ENCODE measurements around the gene USB1. TPM values are rescaled to one million over a fixed set of nuclear protein-coding genes. Genes with fewer than 3 reads are reported as not detected.

USB1 gene
- total RNA-seq, 4 donors from 2014 or later = 21.3 to 63.4 (median 45.2) TPM

DNA sequence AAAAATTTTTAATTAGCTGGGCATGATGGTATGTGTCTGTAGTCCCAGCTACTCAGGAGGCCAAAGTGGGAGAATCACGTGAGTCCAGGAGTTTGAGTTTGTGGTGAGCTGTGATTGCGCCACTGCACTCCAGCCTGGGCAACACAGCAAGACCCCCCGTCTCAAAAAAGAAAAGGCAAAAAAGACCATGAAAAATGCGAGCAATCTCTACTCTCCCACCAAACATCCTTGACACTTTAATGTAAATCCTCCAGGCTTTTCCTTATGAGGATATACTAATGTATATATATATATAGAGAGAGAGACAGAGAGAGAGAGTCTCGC lies 52.4 kb downstream of the USB1 start:
- no peak for DNase-seq
- Histone ChIP-seq H3K27me3 (no peaks in the 10 kb centered on the region), H3K9me3 (no peaks in the 10 kb centered on the region), H3K4me1 (no peaks in the 10 kb centered on the region), H3K4me3 (no peak overlapping the region), H3K36me3 (no peaks in the 10 kb centered on the region), H3K27ac (no peak overlapping the region)
- intact Hi-C loops (cut with DNase I; ENCODE audit: low total_unique reads) (no loop called here), in situ Hi-C loops (cut with MboI; ENCODE audit: low pct_ligation_motif_present in 1 of 4, low pct_unique_long_range_greater_than_20kb in 1 of 4, low sequenced_read_pairs in 3 of 4) (no loop called here)
- WGBS, 2 donors (ENCODE audit: low coverage in 1 of 2) = 96% methylated on average over 5 of the region's 5 CpGs; no CpG with 5 or more reads in 1 of the 2 donors
- TF ChIP-seq POLR2AphosphoS5 (IDR thresholded peaks at IDR 0.05) = no peak

DNA sequence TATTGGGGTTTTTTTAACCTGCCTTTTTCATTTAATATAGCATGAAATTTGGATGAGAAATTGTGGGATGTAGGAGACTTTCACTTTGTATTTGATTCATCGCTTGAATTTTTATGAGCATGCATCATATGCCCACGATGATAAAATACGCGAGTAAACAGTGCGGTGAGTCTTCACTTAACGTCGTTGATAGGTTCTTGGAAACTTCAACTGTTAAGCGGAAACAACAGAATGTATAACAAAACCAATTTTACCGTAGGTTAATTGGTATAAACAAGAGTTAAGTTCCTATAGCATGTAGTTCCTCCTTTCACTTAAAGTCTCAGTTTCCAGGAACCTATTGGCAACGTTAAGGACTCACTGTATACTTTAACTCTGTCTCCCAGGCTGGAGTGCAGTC lies 53.1 kb downstream of the USB1 start:
- WGBS, 2 donors (ENCODE audit: low coverage in 1 of 2) = 64 to 79% methylated on average over 10 of the region's 10 CpGs
- intact Hi-C loops (cut with DNase I; ENCODE audit: low total_unique reads) = no loop called here
- in situ Hi-C loops (cut with MboI; ENCODE audit: low pct_ligation_motif_present in 1 of 4, low pct_unique_long_range_greater_than_20kb in 1 of 4, low sequenced_read_pairs in 3 of 4) = no loop called here
- H3K4me1 ChIP-seq = no peaks in the 10 kb centered on the region
- no peaks in the 10 kb centered on the region for H3K27me3 ChIP-seq
- no peak overlapping the region for H3K27ac ChIP-seq
- no peaks in the 10 kb centered on the region for H3K36me3 ChIP-seq
- no peaks in the 10 kb centered on the region for H3K9me3 ChIP-seq
- H3K4me3 ChIP-seq = no peak overlapping the region
- no peak for DNase-seq
- TF ChIP-seq EP300 (IDR thresholded peaks at IDR 0.05; ENCODE audit: low read depth) (no peak), POLR2A (IDR thresholded peaks at IDR 0.05) (no peak), POLR2AphosphoS5 (IDR thresholded peaks at IDR 0.05) (no peak)
- TF ChIP-seq, protein P1, sequence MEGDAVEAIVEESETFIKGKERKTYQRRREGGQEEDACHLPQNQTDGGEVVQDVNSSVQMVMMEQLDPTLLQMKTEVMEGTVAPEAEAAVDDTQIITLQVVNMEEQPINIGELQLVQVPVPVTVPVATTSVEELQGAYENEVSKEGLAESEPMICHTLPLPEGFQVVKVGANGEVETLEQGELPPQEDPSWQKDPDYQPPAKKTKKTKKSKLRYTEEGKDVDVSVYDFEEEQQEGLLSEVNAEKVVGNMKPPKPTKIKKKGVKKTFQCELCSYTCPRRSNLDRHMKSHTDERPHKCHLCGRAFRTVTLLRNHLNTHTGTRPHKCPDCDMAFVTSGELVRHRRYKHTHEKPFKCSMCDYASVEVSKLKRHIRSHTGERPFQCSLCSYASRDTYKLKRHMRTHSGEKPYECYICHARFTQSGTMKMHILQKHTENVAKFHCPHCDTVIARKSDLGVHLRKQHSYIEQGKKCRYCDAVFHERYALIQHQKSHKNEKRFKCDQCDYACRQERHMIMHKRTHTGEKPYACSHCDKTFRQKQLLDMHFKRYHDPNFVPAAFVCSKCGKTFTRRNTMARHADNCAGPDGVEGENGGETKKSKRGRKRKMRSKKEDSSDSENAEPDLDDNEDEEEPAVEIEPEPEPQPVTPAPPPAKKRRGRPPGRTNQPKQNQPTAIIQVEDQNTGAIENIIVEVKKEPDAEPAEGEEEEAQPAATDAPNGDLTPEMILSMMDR (IDR thresholded peaks at IDR 0.05) = no peak

DNA sequence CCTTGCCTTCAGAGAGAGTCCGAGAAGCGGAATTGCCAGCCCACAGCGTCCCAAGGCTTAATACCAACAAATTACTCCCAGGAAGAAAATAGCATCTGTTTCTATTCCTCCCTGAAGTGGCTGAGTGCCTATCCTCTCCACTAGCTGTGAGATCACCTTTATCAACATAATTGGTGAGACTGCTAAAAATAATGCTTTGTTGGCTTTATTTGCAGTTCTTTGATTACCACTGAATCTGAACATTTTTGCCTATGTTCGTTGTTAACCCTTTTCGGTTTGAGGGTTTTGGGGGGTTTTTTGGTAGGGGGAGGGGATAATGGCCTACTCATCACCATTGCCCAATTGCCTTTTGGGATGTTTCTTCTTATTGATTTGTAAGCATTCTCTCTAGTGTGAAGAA lies 55.4 kb downstream of the USB1 start:
- no peak overlapping the region for H3K27ac ChIP-seq
- intact Hi-C loops (cut with DNase I; ENCODE audit: low total_unique reads) = no loop called here
- in situ Hi-C loops (cut with MboI; ENCODE audit: low pct_ligation_motif_present in 1 of 4, low pct_unique_long_range_greater_than_20kb in 1 of 4, low sequenced_read_pairs in 3 of 4) = no loop called here
- no peak for DNase-seq
- no peaks in the 10 kb centered on the region for H3K4me1 ChIP-seq
- no peaks in the 10 kb centered on the region for H3K27me3 ChIP-seq
- no peak overlapping the region for H3K4me3 ChIP-seq
- no peaks in the 10 kb centered on the region for H3K36me3 ChIP-seq
- H3K9me3 ChIP-seq = no peaks in the 10 kb centered on the region
- TF ChIP-seq POLR2AphosphoS5 (IDR thresholded peaks at IDR 0.05) (no peak), POLR2A (IDR thresholded peaks at IDR 0.05) (no peak), EP300 (IDR thresholded peaks at IDR 0.05; ENCODE audit: low read depth) (no peak)
- TF ChIP-seq, protein P1 (IDR thresholded peaks at IDR 0.05) = no peak
- 74 to 78% methylated on average over 5 of the region's 5 CpGs for WGBS, 2 donors (ENCODE audit: low coverage in 1 of 2)

DNA sequence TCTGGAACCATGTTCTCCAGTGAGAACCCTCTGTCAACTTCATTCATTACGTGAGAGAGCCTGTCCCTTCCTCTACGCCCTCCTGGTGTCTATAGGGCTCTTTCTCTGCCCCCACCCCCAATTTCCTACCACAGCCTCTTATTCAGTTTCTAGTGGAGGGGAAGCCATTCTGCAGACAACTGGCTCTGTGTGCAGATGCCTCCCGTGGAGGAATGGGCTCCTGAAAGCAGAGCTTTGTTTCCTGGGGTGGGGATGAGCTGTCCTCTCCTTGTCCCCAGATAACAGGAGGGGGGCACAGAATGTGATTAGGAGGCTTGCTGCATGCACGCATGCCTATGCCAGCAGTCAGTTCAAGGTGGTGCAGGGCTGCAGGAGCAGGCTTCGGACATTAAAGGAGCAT lies 55.9 kb downstream of the USB1 start:
- 70% methylated on average over 5 of the region's 5 CpGs; no CpG with 5 or more reads in 1 of the 2 donors for WGBS, 2 donors (ENCODE audit: low coverage in 1 of 2)
- no peak for DNase-seq
- Histone ChIP-seq H3K27me3 (no peaks in the 10 kb centered on the region), H3K36me3 (no peaks in the 10 kb centered on the region), H3K4me1 (no peaks in the 10 kb centered on the region), H3K4me3 (no peak overlapping the region), H3K9me3 (no peaks in the 10 kb centered on the region), H3K27ac (no peak overlapping the region)
- in situ Hi-C loops (cut with MboI; ENCODE audit: low pct_ligation_motif_present in 1 of 4, low pct_unique_long_range_greater_than_20kb in 1 of 4, low sequenced_read_pairs in 3 of 4) (no loop called here), intact Hi-C loops (cut with DNase I; ENCODE audit: low total_unique reads) (no loop called here)
- TF ChIP-seq EP300 (IDR thresholded peaks at IDR 0.05; ENCODE audit: low read depth) (no peak), POLR2A (IDR thresholded peaks at IDR 0.05) (no peak), POLR2AphosphoS5 (IDR thresholded peaks at IDR 0.05) (no peak)
- TF ChIP-seq, protein P1 (IDR thresholded peaks at IDR 0.05) = no peak

DNA sequence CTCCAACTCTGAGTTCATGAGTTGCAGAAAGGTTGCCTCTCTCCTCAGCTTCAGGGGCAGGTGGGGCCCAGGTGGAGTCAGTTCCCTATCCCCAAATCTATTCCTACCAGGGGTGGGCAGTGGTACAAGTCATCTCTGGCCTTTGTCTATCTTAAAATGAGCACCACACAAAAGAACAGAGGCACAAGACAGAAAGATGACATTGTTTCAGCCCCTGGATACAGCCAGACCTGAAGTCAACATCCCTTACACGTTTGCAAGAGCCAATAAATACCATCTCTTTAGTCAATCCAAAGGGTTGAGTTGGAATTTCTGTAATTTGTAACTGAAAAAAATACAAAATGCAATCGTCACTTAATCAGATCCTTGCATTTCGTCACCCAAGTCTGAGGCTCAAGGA lies 56.6 kb downstream of the USB1 start:
- TF ChIP-seq, protein P1 (IDR thresholded peaks at IDR 0.05) = no peak
- TF ChIP-seq EP300 (IDR thresholded peaks at IDR 0.05; ENCODE audit: low read depth) (no peak), POLR2A (IDR thresholded peaks at IDR 0.05) (no peak), POLR2AphosphoS5 (IDR thresholded peaks at IDR 0.05) (no peak)
- Histone ChIP-seq H3K9me3 (no peaks in the 10 kb centered on the region), H3K27ac (no peak overlapping the region), H3K36me3 (no peaks in the 10 kb centered on the region), H3K27me3 (no peaks in the 10 kb centered on the region), H3K4me3 (no peak overlapping the region), H3K4me1 (no peaks in the 10 kb centered on the region)
- in situ Hi-C loops (cut with MboI; ENCODE audit: low pct_ligation_motif_present in 1 of 4, low pct_unique_long_range_greater_than_20kb in 1 of 4, low sequenced_read_pairs in 3 of 4) (no loop called here), intact Hi-C loops (cut with DNase I; ENCODE audit: low total_unique reads) (no loop called here)
- 71 to 86% methylated on average over 2 to 3 of the region's 3 CpGs for WGBS, 2 donors (ENCODE audit: low coverage in 1 of 2)
- no peak for DNase-seq
